ENCODE results near the gene IQGAP2. TPM values are rescaled to one million over a fixed set of nuclear protein-coding genes. Genes with fewer than 3 reads are reported as not detected.

Gene IQGAP2
- polyA plus RNA-seq, 1 donor (not counting 4 experiments of a cell fraction or from before 2014, with no cell fraction given) = 0.14 TPM

- no peaks in the 10 kb centered on the region for H4K20me1 ChIP-seq (ENCODE audit: control insufficient read depth, extremely low read depth, insufficient read depth, low read length)
- H3K4me1 ChIP-seq (ENCODE audit: control insufficient read depth, extremely low read depth, insufficient read depth, low read length) = no peaks in the 10 kb centered on the region
- FAIRE-seq = no peak
- DNase-seq (ENCODE audit: low read depth, low spot score) = no peak
- dilution Hi-C loops (cut with MboI; ENCODE audit: extremely low pct_ligation_motif_present, low sequenced_read_pairs) = no loop called here
- no peaks in the 10 kb centered on the region for H3K79me2 ChIP-seq (ENCODE audit: control insufficient read depth, insufficient read depth, low read length)
- no peaks in the 10 kb centered on the region for H3K9me1 ChIP-seq (ENCODE audit: control insufficient read depth, extremely low read depth, insufficient read depth, low read length)
- H3K4me3 ChIP-seq (ENCODE audit: control insufficient read depth in 2 of 3, extremely low read depth in 1 of 3, insufficient read depth in 2 of 3, low read depth in 1 of 3, low read length in 3 of 3) = no peak overlapping the region
- H3K36me3 ChIP-seq (ENCODE audit: control insufficient read depth in 2 of 2, extremely low read depth in 1 of 2, insufficient read depth in 2 of 2, low read length in 2 of 2) = no peaks in the 10 kb centered on the region
- H3K9ac ChIP-seq (ENCODE audit: control insufficient read depth, extremely low read depth, insufficient read depth, low read length) = no peak overlapping the region
- no peak overlapping the region for H3K27ac ChIP-seq (ENCODE audit: control insufficient read depth, insufficient read depth, low read length)
- H3K27me3 ChIP-seq (ENCODE audit: control insufficient read depth, extremely low read depth, insufficient read depth, low read length) = no peaks in the 10 kb centered on the region
- H2AFZ ChIP-seq (ENCODE audit: control insufficient read depth, low read length) = no peak overlapping the region
- no peaks in the 10 kb centered on the region for H3K9me3 ChIP-seq (ENCODE audit: control insufficient read depth, low read depth, low read length)
- TF ChIP-seq EZH2 (IDR thresholded peaks at IDR 0.05; ENCODE audit: low read length) = no peak
- TF ChIP-seq CTCF (optimal IDR thresholded peaks at IDR 0.05 in 1 of 3, IDR thresholded peaks at IDR 0.05 in 1 of 3, conservative IDR thresholded peaks at IDR 0.05 in 1 of 3; ENCODE audit: extremely low read depth in 1 of 3, insufficient read depth in 2 of 3, low read length in 3 of 3) = no peak
- no peak overlapping the region for H3K4me2 ChIP-seq (ENCODE audit: control insufficient read depth, extremely low read depth, insufficient read depth, low read depth, low read length)
These were observed 18.4 kb upstream of the IQGAP2 start for GRCh38 chr5:76384705-76385104.

- H3K36me3 ChIP-seq (ENCODE audit: control insufficient read depth in 2 of 2, extremely low read depth in 1 of 2, insufficient read depth in 2 of 2, low read length in 2 of 2) = no peaks in the 10 kb centered on the region
- FAIRE-seq (no peak), DNase-seq (ENCODE audit: low read depth, low spot score) (no peak)
- no peak overlapping the region for H3K4me3 ChIP-seq (ENCODE audit: control insufficient read depth in 2 of 3, extremely low read depth in 1 of 3, insufficient read depth in 2 of 3, low read depth in 1 of 3, low read length in 3 of 3)
- dilution Hi-C loops (cut with MboI; ENCODE audit: extremely low pct_ligation_motif_present, low sequenced_read_pairs) = no loop called here
- TF ChIP-seq CTCF (optimal IDR thresholded peaks at IDR 0.05 in 1 of 3, IDR thresholded peaks at IDR 0.05 in 1 of 3, conservative IDR thresholded peaks at IDR 0.05 in 1 of 3; ENCODE audit: extremely low read depth in 1 of 3, insufficient read depth in 2 of 3, low read length in 3 of 3) = no peak
- TF ChIP-seq EZH2 (IDR thresholded peaks at IDR 0.05; ENCODE audit: low read length) = no peak
- H3K9ac ChIP-seq (ENCODE audit: control insufficient read depth, extremely low read depth, insufficient read depth, low read length) = no peak overlapping the region
- no peaks in the 10 kb centered on the region for H3K27me3 ChIP-seq (ENCODE audit: control insufficient read depth, extremely low read depth, insufficient read depth, low read length)
- no peak overlapping the region for H3K27ac ChIP-seq (ENCODE audit: control insufficient read depth, insufficient read depth, low read length)
- H3K4me2 ChIP-seq (ENCODE audit: control insufficient read depth, extremely low read depth, insufficient read depth, low read depth, low read length) = no peak overlapping the region
- no peaks in the 10 kb centered on the region for H4K20me1 ChIP-seq (ENCODE audit: control insufficient read depth, extremely low read depth, insufficient read depth, low read length)
- no peaks in the 10 kb centered on the region for H3K79me2 ChIP-seq (ENCODE audit: control insufficient read depth, insufficient read depth, low read length)
- no peaks in the 10 kb centered on the region for H3K4me1 ChIP-seq (ENCODE audit: control insufficient read depth, extremely low read depth, insufficient read depth, low read length)
- no peak overlapping the region for H2AFZ ChIP-seq (ENCODE audit: control insufficient read depth, low read length)
- H3K9me3 ChIP-seq (ENCODE audit: control insufficient read depth, low read depth, low read length) = no peaks in the 10 kb centered on the region
- H3K9me1 ChIP-seq (ENCODE audit: control insufficient read depth, extremely low read depth, insufficient read depth, low read length) = no peaks in the 10 kb centered on the region
These were observed 17.5 kb upstream of the IQGAP2 start for GRCh38 chr5:76385540-76385939.

Data from keratinocyte (primary cell).